HepG2 (cell line): Measurements from ENCODE around the gene PRPSAP1. TPM values are rescaled to one million over a fixed set of nuclear protein-coding genes. Genes with fewer than 3 reads are reported as not detected.

Source experiments
- ARNT ChIP-seq: fragments of 450-650 bp; IDR thresholded peaks from 2 replicates; pipeline ENCODE4 v1.6.1; 2017
- BCL3 ChIP-seq: sonication (generic); formaldehyde crosslinking; IDR thresholded peaks from 2 replicates; pipeline ENCODE4 v1.5.1; 2020; ENCODE audit warnings: mild to moderate bottlenecking, missing genetic modification reagents, moderate library complexity
- CAMTA2 ChIP-seq: sonication (generic); formaldehyde crosslinking; IDR thresholded peaks from 2 replicates; pipeline ENCODE4 v1.4.0; 2020; ENCODE audit warnings: mild to moderate bottlenecking, missing genetic modification reagents, borderline replicate concordance
- CREBL2 ChIP-seq: sonication (generic); formaldehyde crosslinking; IDR thresholded peaks from 2 replicates; pipeline ENCODE4 v1.8.1; 2023; ENCODE audit warnings: missing genetic modification reagents, mild to moderate bottlenecking, borderline replicate concordance
- ETV6 ChIP-seq: sonication (generic); formaldehyde crosslinking; conservative IDR thresholded peaks from 2 replicates; pipeline ENCODE4 v1.4.0; 2020; ENCODE audit warnings: missing genetic modification reagents
- HOXA3 ChIP-seq: sonication (generic); formaldehyde crosslinking; IDR thresholded peaks from 2 replicates; pipeline ENCODE4 v1.5.0; 2020; ENCODE audit warnings: missing genetic modification reagents
- IRF9 ChIP-seq: sonication (generic); formaldehyde crosslinking; IDR thresholded peaks from 2 replicates; pipeline ENCODE4 v1.8.0; 2022; ENCODE audit warnings: missing genetic modification reagents, mild to moderate bottlenecking, borderline replicate concordance
- MAFK ChIP-seq, 2 experiments: IDR thresholded peaks in 1 of 2; conservative IDR thresholded peaks in 1 of 2; 2 replicates each; pipeline ENCODE4 v1.6.1; 2011; ENCODE audit warnings: improper control_type of control experiment in 2 of 2, low read length in 2 of 2
- MXD3 ChIP-seq: IDR thresholded peaks from 2 replicates; pipeline ENCODE4 v1.6.1; 2016; ENCODE audit warnings: mild to moderate bottlenecking, missing biosample characterization, missing genetic modification reagents
- NRL ChIP-seq: sonication (generic); formaldehyde crosslinking; IDR thresholded peaks from 2 replicates; pipeline ENCODE4 v1.5.0; 2020; ENCODE audit warnings: missing genetic modification reagents, mild to moderate bottlenecking, moderate library complexity, borderline replicate concordance
- PAXIP1 ChIP-seq: sonication (generic); formaldehyde crosslinking; conservative IDR thresholded peaks from 2 replicates; pipeline ENCODE4 v1.4.0; 2020; ENCODE audit warnings: mild to moderate bottlenecking, missing genetic modification reagents, moderate library complexity
- PCBP2 ChIP-seq: fragments of 200-400 bp; formaldehyde crosslinking; optimal IDR thresholded peaks from 2 replicates; pipeline ENCODE3; 2018; ENCODE audit warnings: low read length, low read depth; ENCODE audit not compliant: poor library complexity, severe bottlenecking
- TARDBP ChIP-seq: sonication (generic); formaldehyde crosslinking; IDR thresholded peaks from 2 replicates; pipeline ENCODE4 v1.8.0; 2022; ENCODE audit warnings: mild to moderate bottlenecking, missing genetic modification reagents
- ZBED4 ChIP-seq: sonication (generic); formaldehyde crosslinking; IDR thresholded peaks from 2 replicates; pipeline ENCODE4 v1.4.0; 2020; ENCODE audit warnings: missing genetic modification reagents, borderline replicate concordance
- ZNF275 ChIP-seq: sonication (generic); formaldehyde crosslinking; IDR thresholded peaks from 2 replicates; pipeline ENCODE4 v1.8.0; 2022; ENCODE audit warnings: missing genetic modification reagents, mild to moderate bottlenecking, inconsistent platforms, borderline replicate concordance
- polyA plus RNA-seq, 8 experiments: library from polyadenylated mRNA; depleted of rRNA in 3 of 8; stranded (reverse) in 7 of 8; unstranded in 1 of 8; fragments of >200 nt; fragmentation: Illumina TruSeq in 4 of 8; extraction: Trizol in 4 of 8; gene quantifications; 2 replicates each; pipeline versions ENCODE4 v1.2.1 to v1.2.3, GENCODE V29; 2011 to 2016; ENCODE audit warnings: low read depth in 4 of 8, missing spikeins in 1 of 8, mixed read lengths in 1 of 8; ENCODE audit not compliant: insufficient read depth in 1 of 8
- total RNA-seq, 5 experiments: library from RNA; depleted of rRNA; stranded (reverse); fragments of >200 nt; fragmentation: Illumina TruSeq; extraction: Trizol; gene quantifications; 2 replicates each; pipeline ENCODE4 v1.2.3, GENCODE V29; 2016; ENCODE audit warnings: low read depth in 1 of 5

Gene PRPSAP1
- total and polyA plus RNA-seq, 2 of the 13 experiments (the other 11 are each of a cell fraction or from before 2014, with no cell fraction given), result 91.1 to 314 TPM

- TF ChIP-seq CAMTA2 (0 out of 2 replicates have a peak, but pooled peaks have one; percentile 80), ZNF275 (CRISPR knock-in tag) (no peak), ARNT (no peak), PCBP2 (no peak), BCL3 (CRISPR knock-in tag) (0 out of 2 replicates have a peak, but pooled peaks have one; percentile 21), MXD3 (CRISPR knock-in tag) (peak; percentile 57; the same call in 1 of the 2 replicates), NRL (CRISPR knock-in tag) (0 out of 2 replicates have a peak, but pooled peaks have one; percentile 37), PAXIP1 (0 out of 2 replicates have a peak, but pooled peaks have one; percentile 11), ETV6 (CRISPR knock-in tag) (no peak), IRF9 (CRISPR knock-in tag) (peak; percentile 80; the same call in 1 of the 2 replicates), ZBED4 (CRISPR knock-in tag) (peak; percentile 45; the same call in 1 of the 2 replicates), CREBL2 (CRISPR knock-in tag) (0 out of 2 replicates have a peak, but pooled peaks have one; percentile 41), HOXA3 (peak; percentile 91), TARDBP (CRISPR knock-in tag) (no peak), MAFK (conservative IDR thresholded peaks at IDR 0.05 in 1 of 2, IDR thresholded peaks at IDR 0.05 in 1 of 2; ENCODE audit: low read length in 2 of 2) (no peak)
Observed at GRCh38 chr17:76265624-76266243, 88.0 kb downstream of the PRPSAP1 start (continued).
